HUES64 (cell line): Measurements from ENCODE around the gene RDH16.

Experiments
- H3K27ac ChIP-seq: 2 replicates; pipeline ENCODE4 v1.7.0; 2013; ENCODE audit warnings: low read depth, low read length, inconsistent platforms
- H3K27me3 ChIP-seq: 2 replicates; pipeline ENCODE4 v1.6.1; 2013; ENCODE audit warnings: mild to moderate bottlenecking, low read length; ENCODE audit not compliant: insufficient read depth
- H3K36me3 ChIP-seq: 2 replicates; pipeline ENCODE4 v1.6.1; 2013; ENCODE audit warnings: mild to moderate bottlenecking, low read length; ENCODE audit not compliant: insufficient read depth
- H3K4me1 ChIP-seq: 2 replicates; pipeline ENCODE4 v1.6.1; 2013; ENCODE audit warnings: mild to moderate bottlenecking, low read length, moderate library complexity; ENCODE audit not compliant: insufficient read depth
- H3K4me3 ChIP-seq: 2 replicates; pipeline ENCODE4 v1.5.1; 2013; ENCODE audit warnings: mild to moderate bottlenecking, low read length, moderate library complexity
- H3K9ac ChIP-seq: 2 replicates; pipeline ENCODE4 v1.6.1; 2013; ENCODE audit warnings: mild to moderate bottlenecking, low read depth, low read length
- H3K9me3 ChIP-seq: 2 replicates; pipeline ENCODE4 v1.6.1; 2013; ENCODE audit warnings: low read depth, low read length; ENCODE audit not compliant: insufficient read depth
- WGBS: fragments of 150-250, 120-280 bp; methylation state at CpG from one replicate; pipeline ENCODE4 v1.1.7; 2013; ENCODE audit warnings: missing lambda C conversion rate; 5-methylcytosine and 5-hydroxymethylcytosine counted together

Gene RDH16

GRCh38 chr12:56996793-56997545, 39.6 kb upstream of the RDH16 start:
- Histone ChIP-seq H3K27me3 (no peaks in the 10 kb centered on the region), H3K36me3 (peaks cover 34% of the 10 kb centered on the region), H3K9me3 (no peaks in the 10 kb centered on the region), H3K27ac (no peak overlapping the region), H3K4me3 (no peak overlapping the region), H3K4me1 (no peaks in the 10 kb centered on the region), H3K9ac (no peak overlapping the region)
- 90% methylated on average over 12 of the region's 12 CpGs for WGBS

- no peaks in the 10 kb centered on the region for H3K9me3 ChIP-seq
- no peak overlapping the region for H3K9ac ChIP-seq
- H3K4me3 ChIP-seq: no peak overlapping the region
- H3K4me1 ChIP-seq: no peaks in the 10 kb centered on the region
- H3K27ac ChIP-seq: no peak overlapping the region
- WGBS: 94% methylated on average over 11 of the region's 11 CpGs
- H3K36me3 ChIP-seq: peaks cover 25% of the 10 kb centered on the region
- H3K27me3 ChIP-seq: no peaks in the 10 kb centered on the region
Observed at GRCh38 chr12:56995930-56996496, 38.6 kb upstream of the RDH16 start.

GRCh38 chr12:56995201-56995929, 38.0 kb upstream of the RDH16 start:
- Histone ChIP-seq H3K9ac (no peak overlapping the region), H3K9me3 (no peaks in the 10 kb centered on the region), H3K4me1 (no peaks in the 10 kb centered on the region), H3K4me3 (no peak overlapping the region), H3K27me3 (no peaks in the 10 kb centered on the region), H3K36me3 (peaks cover 18% of the 10 kb centered on the region), H3K27ac (no peak overlapping the region)
- 96% methylated on average over 26 of the region's 26 CpGs for WGBS

- Histone ChIP-seq H3K4me1 (no peaks in the 10 kb centered on the region), H3K4me3 (no peak overlapping the region), H3K36me3 (peaks cover 8% of the 10 kb centered on the region), H3K9me3 (no peaks in the 10 kb centered on the region), H3K27me3 (no peaks in the 10 kb centered on the region), H3K9ac (no peak overlapping the region), H3K27ac (no peak overlapping the region)
- 68% methylated on average over 10 of the region's 10 CpGs for WGBS
Observed at GRCh38 chr12:56994231-56994746, 36.9 kb upstream of the RDH16 start.

- no peak overlapping the region for H3K9ac ChIP-seq
- H3K4me1 ChIP-seq: no peaks in the 10 kb centered on the region; the same call in 1 of the 2 replicates
- 78% methylated on average over 10 of the region's 10 CpGs for WGBS
- no peak overlapping the region for H3K27ac ChIP-seq
- no peak overlapping the region for H3K4me3 ChIP-seq
- H3K27me3 ChIP-seq: no peaks in the 10 kb centered on the region
- H3K36me3 ChIP-seq: no peaks in the 10 kb centered on the region; the same call in 1 of the 2 replicates
- H3K9me3 ChIP-seq: no peaks in the 10 kb centered on the region
Observed at GRCh38 chr12:56993346-56993745, 35.9 kb upstream of the RDH16 start.

- Histone ChIP-seq H3K9ac (no peak overlapping the region), H3K4me3 (no peak overlapping the region), H3K27ac (no peak overlapping the region), H3K4me1 (peaks cover 7% of the 10 kb centered on the region; the same call in 1 of the 2 replicates), H3K27me3 (no peaks in the 10 kb centered on the region), H3K36me3 (no peaks in the 10 kb centered on the region; the same call in 1 of the 2 replicates), H3K9me3 (no peaks in the 10 kb centered on the region)
- 94% methylated on average over 8 of the region's 8 CpGs for WGBS
Observed at GRCh38 chr12:56991319-56992246, 34.2 kb upstream of the RDH16 start.

- no peak overlapping the region for H3K9ac ChIP-seq
- H3K36me3 ChIP-seq: no peaks in the 10 kb centered on the region; the same call in 1 of the 2 replicates
- peaks cover 7% of the 10 kb centered on the region; the same call in 1 of the 2 replicates for H3K4me1 ChIP-seq
- no peaks in the 10 kb centered on the region for H3K9me3 ChIP-seq
- 86% methylated on average over 7 of the region's 7 CpGs for WGBS
- H3K4me3 ChIP-seq: no peak overlapping the region
- H3K27ac ChIP-seq: no peak overlapping the region
- no peaks in the 10 kb centered on the region for H3K27me3 ChIP-seq
Observed at GRCh38 chr12:56990648-56991318, 33.4 kb upstream of the RDH16 start.

GRCh38 chr12:56989861-56990610, 32.6 kb upstream of the RDH16 start:
- Histone ChIP-seq H3K27me3 (no peaks in the 10 kb centered on the region), H3K9me3 (no peaks in the 10 kb centered on the region), H3K27ac (no peak overlapping the region), H3K4me1 (peaks cover 7% of the 10 kb centered on the region; the same call in 1 of the 2 replicates), H3K36me3 (no peaks in the 10 kb centered on the region), H3K4me3 (no peak overlapping the region), H3K9ac (no peak overlapping the region)
- WGBS: over 99% methylated on average over 6 of the region's 7 CpGs

GRCh38 chr12:56988207-56988739, 30.9 kb upstream of the RDH16 start:
- Histone ChIP-seq H3K27ac (no peak overlapping the region), H3K9ac (no peak overlapping the region), H3K4me1 (peaks cover 7% of the 10 kb centered on the region; the same call in 1 of the 2 replicates), H3K27me3 (no peaks in the 10 kb centered on the region), H3K36me3 (no peaks in the 10 kb centered on the region), H3K9me3 (no peaks in the 10 kb centered on the region), H3K4me3 (no peak overlapping the region)
- WGBS: 78% methylated on average over 5 of the region's 5 CpGs
